ENCODE data around the gene STAG2. TPM values are rescaled to one million over a fixed set of nuclear protein-coding genes. Genes with fewer than 3 reads are reported as not detected.
"Not testable (repeated sequence)": the region's sequence is repeated elsewhere in the genome, so short reads cannot be mapped to it uniquely, and the experiment has no call there.

Gene STAG2
- total RNA-seq, 1 donor from 2014 or later = 125 TPM

GRCh38 chrX:124030520-124030919, 69.0 kb downstream of the STAG2 start:
- DNase-seq (ENCODE audit: low read depth) = no peak

DNA sequence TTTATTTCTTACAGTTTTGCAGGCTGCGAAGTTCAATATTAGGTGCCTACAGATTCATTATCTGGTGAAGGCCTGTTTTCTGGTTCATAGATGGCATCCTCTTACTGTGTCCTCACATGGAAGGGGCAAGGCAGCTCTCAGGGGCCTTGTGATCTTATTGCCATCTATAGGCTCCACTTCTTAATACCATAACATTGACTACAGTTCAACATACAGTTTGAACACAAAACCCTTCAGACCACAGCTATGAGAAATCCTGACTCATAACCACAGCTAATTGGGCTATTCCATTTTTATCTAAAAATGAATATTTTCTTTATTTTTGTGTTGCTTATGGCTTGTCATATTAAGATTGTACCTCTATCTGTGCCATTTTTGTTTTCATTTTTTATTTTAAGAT, 72.3 kb downstream of the STAG2 start:
- no peak for DNase-seq (ENCODE audit: low read depth)

- DNase-seq (ENCODE audit: low read depth) = peak; percentile 50
Measured at GRCh38 chrX:124035657-124036056, 74.2 kb downstream of the STAG2 start.

DNA sequence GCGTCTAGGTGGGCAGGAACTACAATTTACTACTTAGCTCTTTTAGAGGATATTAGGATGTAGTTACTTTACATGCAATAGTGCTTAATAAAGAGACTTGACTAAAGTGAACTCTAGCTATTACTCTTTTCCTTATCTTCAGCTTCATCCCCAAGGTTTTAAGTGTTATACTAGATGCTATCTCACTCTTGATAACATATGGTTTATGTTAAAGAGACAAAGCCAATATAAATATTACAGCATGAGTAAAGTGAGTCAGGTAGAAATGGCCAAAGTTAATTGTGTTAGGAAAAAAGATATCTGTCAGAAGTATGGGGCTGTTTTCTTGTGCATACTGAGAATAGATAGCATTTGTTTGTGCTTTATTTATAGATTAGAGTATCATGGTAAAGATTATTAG, 80.5 kb downstream of the STAG2 start:
- no peak for DNase-seq (ENCODE audit: low read depth)

DNA sequence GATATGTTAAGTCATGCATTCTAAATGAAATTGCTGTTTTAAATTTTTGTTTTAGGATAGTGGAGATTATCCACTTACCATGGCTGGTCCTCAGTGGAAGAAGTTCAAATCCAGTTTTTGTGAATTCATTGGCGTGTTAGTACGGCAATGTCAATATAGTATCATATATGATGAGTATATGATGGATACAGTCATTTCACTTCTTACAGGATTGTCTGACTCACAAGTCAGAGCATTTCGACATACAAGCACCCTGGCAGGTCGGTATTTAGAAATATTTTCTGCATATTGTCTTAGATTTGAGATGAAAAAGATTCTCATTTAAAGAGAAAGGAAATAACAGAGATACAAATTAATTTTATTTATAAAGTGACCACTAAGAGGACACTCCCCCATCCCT, 83.6 kb downstream of the STAG2 start:
- DNase-seq (ENCODE audit: low read depth) = no peak

DNA sequence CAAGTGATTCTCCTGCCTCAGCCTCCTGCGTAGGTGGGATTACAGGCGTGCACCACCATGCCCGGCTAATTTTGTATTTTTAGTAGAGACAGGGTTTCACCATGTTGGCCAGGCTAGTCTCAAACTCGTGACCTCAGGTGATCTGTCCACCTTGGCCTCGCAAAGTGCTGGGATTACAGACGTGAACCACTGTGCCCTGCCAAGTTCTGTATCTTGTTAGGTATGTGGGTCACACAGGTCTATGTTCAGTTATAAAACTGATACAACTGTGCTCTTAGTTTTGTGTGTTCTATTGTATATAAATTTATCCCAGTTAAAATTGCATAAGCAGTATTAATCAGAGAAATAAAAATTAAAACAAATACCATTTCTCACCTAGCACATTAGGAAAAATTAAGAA, 122.9 kb downstream of the STAG2 start:
- not testable (repeated sequence) for DNase-seq (ENCODE audit: low read depth)

- no peak for DNase-seq (ENCODE audit: low read depth)
Measured at GRCh38 chrX:124085063-124085462, 123.6 kb downstream of the STAG2 start.

DNA sequence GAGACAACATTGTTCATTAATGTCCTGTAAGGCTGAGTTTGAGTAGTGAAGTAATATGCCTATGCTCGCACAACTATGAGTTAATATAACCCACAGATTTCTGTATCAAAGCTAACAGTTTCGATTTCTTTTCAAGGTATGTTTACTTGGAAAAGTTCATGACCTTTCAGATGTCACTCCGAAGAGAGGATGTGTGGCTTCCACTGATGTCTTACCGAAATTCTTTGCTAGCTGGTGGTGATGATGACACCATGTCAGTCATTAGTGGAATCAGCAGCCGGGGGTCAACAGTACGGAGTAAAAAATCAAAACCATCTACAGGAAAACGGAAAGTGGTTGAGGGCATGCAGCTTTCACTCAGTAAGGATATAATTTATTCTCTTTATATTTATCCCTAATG, 124.9 kb downstream of the STAG2 start:
- DNase-seq (ENCODE audit: low read depth) = no peak

GRCh38 chrX:124087000-124087746, 125.7 kb downstream of the STAG2 start:
- no peak for DNase-seq (ENCODE audit: low read depth)

DNA sequence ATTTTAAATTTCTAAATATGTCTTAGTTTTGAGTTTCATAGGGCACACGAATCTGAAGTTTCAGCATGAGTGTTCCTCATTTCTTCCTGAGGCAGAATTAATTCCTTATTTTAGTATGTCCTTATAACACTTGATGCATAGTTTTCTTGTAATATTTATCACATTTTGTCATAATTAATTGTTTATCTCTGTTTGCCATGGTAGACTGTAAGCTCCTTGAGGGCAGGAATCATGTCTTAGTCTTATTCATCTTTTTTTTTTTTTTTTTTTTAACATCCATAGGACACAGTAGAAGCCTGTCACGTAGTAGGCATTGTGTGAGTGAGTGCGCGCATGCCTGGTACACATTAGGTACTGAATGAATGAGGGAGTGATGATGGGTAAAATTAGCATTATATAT, 131.7 kb downstream of the STAG2 start:
- no peak for DNase-seq (ENCODE audit: low read depth)

GRCh38 chrX:124097116-124097515, 135.6 kb downstream of the STAG2 start:
- DNase-seq (ENCODE audit: low read depth) = no peak

- DNase-seq (ENCODE audit: low read depth) = peak; percentile 28
Measured at GRCh38 chrX:124098089-124098488, 136.6 kb downstream of the STAG2 start.

DNA sequence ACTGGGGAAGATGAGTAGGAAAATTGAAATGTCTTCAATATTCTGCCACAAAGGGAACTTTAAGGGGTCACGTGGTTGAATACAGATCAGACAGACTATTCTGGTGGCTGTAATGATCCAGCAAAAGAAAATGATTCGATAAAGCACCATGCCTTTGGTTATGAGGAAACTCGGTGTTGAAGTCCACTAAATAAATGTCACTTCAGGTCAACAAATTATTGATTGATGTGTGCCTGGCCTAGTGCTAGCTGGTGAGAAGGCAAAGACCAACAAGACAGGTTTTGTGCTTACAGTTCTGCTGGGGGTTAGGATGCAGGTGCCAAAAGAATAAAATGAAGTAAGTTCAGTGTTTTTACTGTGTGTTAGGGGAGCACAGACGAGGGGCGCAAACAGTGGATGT, 142.5 kb downstream of the STAG2 start:
- DNase-seq (ENCODE audit: low read depth) = no peak

- not testable (repeated sequence) for DNase-seq (ENCODE audit: low read depth)
Measured at GRCh38 chrX:124104512-124104911, 143.0 kb downstream of the STAG2 start.

DNA sequence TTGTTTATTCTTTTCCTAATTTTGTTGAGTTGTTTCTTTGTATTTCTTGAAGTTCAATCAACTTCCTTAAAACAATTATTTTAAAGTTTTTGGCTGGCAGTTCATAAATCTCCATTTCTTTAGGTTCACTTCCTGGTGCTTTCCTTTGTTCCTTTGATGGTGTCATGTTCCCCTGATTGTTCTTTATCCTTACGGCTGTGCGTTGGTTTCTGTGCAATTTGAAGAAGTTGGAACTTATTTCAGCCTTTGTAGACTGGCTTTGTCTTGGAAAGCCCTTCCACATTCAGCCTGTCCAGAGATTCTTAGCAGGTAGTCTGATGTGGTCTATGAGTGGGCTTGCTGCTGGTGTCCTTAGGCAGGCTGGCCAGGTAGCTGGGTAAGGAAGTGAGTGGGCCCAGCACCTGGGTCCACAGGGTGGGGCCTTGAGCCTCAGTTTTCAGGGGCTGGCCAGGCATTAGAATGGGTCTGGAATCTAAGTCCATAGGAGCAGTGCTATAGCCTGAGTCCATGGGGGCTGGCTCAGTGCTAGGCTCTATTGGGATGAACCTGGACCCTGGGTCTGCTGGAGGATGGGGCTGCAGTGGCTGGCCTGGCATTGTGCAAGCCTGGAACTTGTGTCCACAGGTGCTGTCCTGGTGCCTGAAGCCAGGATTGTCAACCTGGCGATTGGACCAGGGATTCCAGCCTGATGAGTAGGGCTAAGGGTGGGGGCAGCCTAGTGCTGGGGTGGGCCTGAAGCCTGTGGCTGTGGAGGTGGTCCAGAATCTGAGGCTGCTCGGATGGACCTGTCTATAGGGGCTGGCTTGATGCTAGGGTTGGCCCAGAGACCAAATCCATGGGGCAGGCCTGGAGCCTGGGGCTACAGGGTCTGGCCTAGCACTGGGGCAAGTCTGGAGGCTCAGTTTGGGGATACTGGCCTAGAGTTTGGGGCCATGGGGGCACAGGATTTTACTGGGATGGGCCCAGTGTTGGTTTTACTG, 152.4 kb downstream of the STAG2 start:
- DNase-seq (ENCODE audit: low read depth) = no peak

DNA sequence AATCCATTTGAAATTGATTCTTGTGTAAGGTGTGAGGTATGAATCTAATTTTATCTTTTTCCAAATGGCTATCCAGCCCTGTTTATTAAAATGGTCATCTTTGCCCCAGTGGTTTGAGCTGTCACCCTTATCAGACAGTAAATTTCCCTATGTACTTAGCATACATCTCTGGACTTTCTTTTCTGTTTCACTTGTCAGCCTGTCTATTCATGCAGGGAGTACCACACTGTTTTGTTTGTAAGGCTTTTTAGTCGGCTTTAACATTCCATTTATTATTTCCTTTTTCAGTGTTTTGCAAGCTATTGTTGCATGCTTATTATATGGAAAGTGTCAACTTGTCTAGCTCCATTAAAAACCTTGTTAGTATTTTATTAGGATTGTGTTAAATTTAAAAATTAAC, 155.8 kb downstream of the STAG2 start:
- no peak for DNase-seq (ENCODE audit: low read depth)

- no peak for DNase-seq (ENCODE audit: low read depth)
Measured at GRCh38 chrX:124125471-124125870, 164.0 kb downstream of the STAG2 start.

DNA sequence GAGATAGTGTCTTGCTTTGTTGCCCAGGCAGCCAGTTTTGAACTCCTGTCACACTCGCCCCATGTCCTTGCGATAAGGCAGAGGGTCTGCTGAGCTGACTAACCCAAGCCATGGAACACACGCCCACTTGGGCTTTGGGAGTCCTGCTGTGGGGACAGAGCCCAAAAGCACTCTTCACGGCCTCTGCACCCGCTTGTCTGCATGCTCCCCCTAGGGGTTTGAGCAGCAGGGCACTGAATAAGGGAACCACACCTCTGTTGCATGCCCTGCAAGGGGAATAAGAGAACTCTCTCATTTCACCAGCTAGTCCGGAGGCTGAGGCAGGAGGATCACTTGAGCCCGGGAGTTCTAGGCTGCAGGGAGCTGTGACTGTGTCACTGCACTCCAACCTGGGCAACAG, 166.0 kb downstream of the STAG2 start:
- DNase-seq (ENCODE audit: low read depth) = no peak

DNA sequence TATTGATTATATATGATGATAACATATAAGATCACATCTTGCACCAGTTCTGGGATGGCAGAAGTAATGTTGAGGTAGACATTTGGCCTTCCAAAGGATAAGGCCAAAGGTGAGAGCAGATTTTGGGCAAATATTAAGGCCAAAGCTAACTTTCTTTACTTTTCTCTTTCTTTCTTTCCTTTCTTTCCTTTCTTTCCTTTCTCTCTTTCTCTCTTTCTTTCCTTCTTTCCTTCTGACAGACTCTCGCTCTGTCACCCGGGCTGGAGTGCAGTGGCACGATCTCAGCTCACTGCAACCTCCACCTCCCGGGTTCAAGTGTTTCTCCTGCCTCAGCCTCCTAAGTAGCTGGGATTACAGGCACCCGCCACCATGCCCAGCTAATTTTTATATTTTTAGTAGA, 170.9 kb downstream of the STAG2 start:
- not testable (repeated sequence) for DNase-seq (ENCODE audit: low read depth)

- DNase-seq (ENCODE audit: low read depth) = no peak
Measured at GRCh38 chrX:124145749-124146148, 184.2 kb downstream of the STAG2 start.

DNA sequence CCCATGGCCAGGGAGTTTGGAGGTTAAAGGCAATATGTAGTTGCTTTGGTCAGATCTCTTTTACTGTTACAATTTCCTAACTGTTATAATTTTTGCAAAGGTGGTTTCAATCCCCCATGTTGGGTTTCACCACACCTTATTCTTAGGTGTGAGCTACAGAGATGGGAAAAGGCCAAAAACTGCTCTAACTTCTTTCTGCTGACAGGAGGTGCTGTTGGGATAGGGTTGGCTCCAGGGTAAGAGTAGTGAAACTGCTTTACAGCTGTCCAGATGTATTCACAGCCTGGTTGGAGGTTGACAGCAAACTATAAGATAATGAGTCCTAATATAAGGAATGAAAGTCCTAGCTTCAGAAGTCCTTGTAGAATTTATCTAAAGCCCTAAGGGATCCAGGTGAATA, 189.7 kb downstream of the STAG2 start:
- DNase-seq (ENCODE audit: low read depth) = no peak
